Measurements from ENCODE around the gene TNIK. TPM values are rescaled to one million over a fixed set of nuclear protein-coding genes. Genes with fewer than 3 reads are reported as not detected.
A peak's percentile ranks its signal among the peaks of the same experiment; 100 is the strongest.

The TNIK gene
- total and polyA plus RNA-seq, 10 of the 15 experiments (the other 5 are each of a cell fraction or from before 2014, with no cell fraction given), result 13.9 to 74.3 (median 48.2) TPM

GRCh38 chr3:171458864-171459136 is 1.4 kb downstream of the TNIK start:
- ChIA-PET RAD21 (ENCODE audit: unreplicated experiment) (interaction anchor here (0.9 to 1.9 kb wide), 3 partner anchors 107 to 165 kb away, joined by 3 to 6 read pairs (median 3); no protein-coding TSS in a partner anchor), POLR2A (interaction anchor here (0.6 to 1.1 kb wide), 3 partner anchors 191 to 918 kb away, joined by 3 to 4 read pairs (median 3); no protein-coding TSS in a partner anchor), SMC1A (ENCODE audit: uncharacterized antibody, unreplicated experiment) (interaction anchor here (1.5 to 4.8 kb wide), 4 partner anchors 12 to 293 kb away, joined by 4 to 26 read pairs (median 7); no protein-coding TSS in a partner anchor), CTCF (interaction anchor here (0.6 to 1.6 kb wide), 4 partner anchors 12 to 273 kb away, joined by 3 to 4 read pairs (median 3); no protein-coding TSS in a partner anchor)
- no peaks in the 10 kb centered on the region; the same call in 2 of the 3 replicates for H3K9me3 ChIP-seq (replicated peaks; ENCODE audit: control insufficient read depth, insufficient read depth, low read length)
- TF ChIP-seq RFX5 (IDR thresholded peaks at IDR 0.05; ENCODE audit: low read depth, low read length) (no peak), MXI1 (IDR thresholded peaks at IDR 0.05; ENCODE audit: low read depth, low read length) (0 out of 2 replicates have a peak, but pooled peaks have one; percentile 48), USF1 (IDR thresholded peaks at IDR 0.05; ENCODE audit: borderline replicate concordance, extremely low read length, insufficient read depth, low read depth, low read length) (no peak), PML (IDR thresholded peaks at IDR 0.05; ENCODE audit: low read length) (0 out of 2 replicates have a peak, but pooled peaks have one; percentile 23), ATF2 (IDR thresholded peaks at IDR 0.05; ENCODE audit: low read length) (peak; percentile 38; the same call in 1 of the 2 replicates), RUNX3 (IDR thresholded peaks at IDR 0.05; ENCODE audit: low read length) (no peak), CREM (IDR thresholded peaks at IDR 0.05; ENCODE audit: low read depth) (no peak)
- peaks cover 2% of the 10 kb centered on the region for H4K20me1 ChIP-seq (ENCODE audit: control insufficient read depth, insufficient read depth)
- peak overlapping the region; percentile 98 for H3K4me3 ChIP-seq
- intact Hi-C loops (cut with micrococcal nuclease; ENCODE audit: unreplicated experiment), result loop anchor here (1.0 kb wide), 1 partner anchor 111 kb away; no protein-coding TSS in a partner anchor
- peak overlapping the region; percentile 67 for H3K4me2 ChIP-seq (ENCODE audit: control insufficient read depth, insufficient read depth)
- FAIRE-seq (no peak), ATAC-seq (no peak), DNase-seq (ENCODE audit: low read depth, low spot score) (no peak)
- H2AFZ ChIP-seq (ENCODE audit: control insufficient read depth, low read depth, low read length), result peak overlapping the region; percentile 54; the same call in 1 of the 2 replicates
- H3K9ac ChIP-seq (ENCODE audit: control insufficient read depth, insufficient read depth, low read length), result peak overlapping the region; percentile 84
- no peaks in the 10 kb centered on the region for H3K27me3 ChIP-seq (replicated peaks in 1 of 2; ENCODE audit: control insufficient read depth in 2 of 2, insufficient read depth in 2 of 2, low read length in 1 of 2)
- peak overlapping the region; percentile 80 for H3K27ac ChIP-seq (ENCODE audit: control insufficient read depth, insufficient read depth)
- peaks cover 10% of the 10 kb centered on the region for H3K4me1 ChIP-seq (ENCODE audit: control insufficient read depth, insufficient read depth, low read length)
- in situ Hi-C loops (cut with MboI), result loop anchor here (5.0 kb wide), 1 partner anchor 271 kb away; no protein-coding TSS in a partner anchor
- H3K36me3 ChIP-seq (ENCODE audit: control insufficient read depth in 2 of 2, insufficient read depth in 2 of 2, low read length in 1 of 2), result no peaks in the 10 kb centered on the region
- H3K79me2 ChIP-seq (ENCODE audit: control insufficient read depth, insufficient read depth, low read length), result peaks cover 97% of the 10 kb centered on the region
- no TSS peak for BruUV-seq (replicated peaks)
- 1% methylated on average over 6 of the region's 6 CpGs for WGBS (ENCODE audit: insufficient coverage, insufficient replicate concordance, low lambda C conversion rate, missing lambda C conversion rate)

All from GM12878 (cell line).